ENCODE results near the gene FYB1.

- TF ChIP-seq, protein P1, sequence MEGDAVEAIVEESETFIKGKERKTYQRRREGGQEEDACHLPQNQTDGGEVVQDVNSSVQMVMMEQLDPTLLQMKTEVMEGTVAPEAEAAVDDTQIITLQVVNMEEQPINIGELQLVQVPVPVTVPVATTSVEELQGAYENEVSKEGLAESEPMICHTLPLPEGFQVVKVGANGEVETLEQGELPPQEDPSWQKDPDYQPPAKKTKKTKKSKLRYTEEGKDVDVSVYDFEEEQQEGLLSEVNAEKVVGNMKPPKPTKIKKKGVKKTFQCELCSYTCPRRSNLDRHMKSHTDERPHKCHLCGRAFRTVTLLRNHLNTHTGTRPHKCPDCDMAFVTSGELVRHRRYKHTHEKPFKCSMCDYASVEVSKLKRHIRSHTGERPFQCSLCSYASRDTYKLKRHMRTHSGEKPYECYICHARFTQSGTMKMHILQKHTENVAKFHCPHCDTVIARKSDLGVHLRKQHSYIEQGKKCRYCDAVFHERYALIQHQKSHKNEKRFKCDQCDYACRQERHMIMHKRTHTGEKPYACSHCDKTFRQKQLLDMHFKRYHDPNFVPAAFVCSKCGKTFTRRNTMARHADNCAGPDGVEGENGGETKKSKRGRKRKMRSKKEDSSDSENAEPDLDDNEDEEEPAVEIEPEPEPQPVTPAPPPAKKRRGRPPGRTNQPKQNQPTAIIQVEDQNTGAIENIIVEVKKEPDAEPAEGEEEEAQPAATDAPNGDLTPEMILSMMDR (conservative IDR thresholded peaks at IDR 0.05; ENCODE audit: low read length) = no peak
- no peak for TF ChIP-seq EZH2phosphoT487 (IDR thresholded peaks at IDR 0.05; ENCODE audit: borderline replicate concordance, low read depth, low read length)
Observed at GRCh38 chr5:39195198-39195826, 24.1 kb downstream of the FYB1 start.
